ENCODE data around the gene MAPKAPK3. TPM values are rescaled to one million over a fixed set of nuclear protein-coding genes. Genes with fewer than 3 reads are reported as not detected.
A peak's percentile ranks its signal among the peaks of the same experiment; 100 is the strongest.

MAPKAPK3 gene
- total RNA-seq, 1 donor from 2014 or later = 21.2 TPM

DNA sequence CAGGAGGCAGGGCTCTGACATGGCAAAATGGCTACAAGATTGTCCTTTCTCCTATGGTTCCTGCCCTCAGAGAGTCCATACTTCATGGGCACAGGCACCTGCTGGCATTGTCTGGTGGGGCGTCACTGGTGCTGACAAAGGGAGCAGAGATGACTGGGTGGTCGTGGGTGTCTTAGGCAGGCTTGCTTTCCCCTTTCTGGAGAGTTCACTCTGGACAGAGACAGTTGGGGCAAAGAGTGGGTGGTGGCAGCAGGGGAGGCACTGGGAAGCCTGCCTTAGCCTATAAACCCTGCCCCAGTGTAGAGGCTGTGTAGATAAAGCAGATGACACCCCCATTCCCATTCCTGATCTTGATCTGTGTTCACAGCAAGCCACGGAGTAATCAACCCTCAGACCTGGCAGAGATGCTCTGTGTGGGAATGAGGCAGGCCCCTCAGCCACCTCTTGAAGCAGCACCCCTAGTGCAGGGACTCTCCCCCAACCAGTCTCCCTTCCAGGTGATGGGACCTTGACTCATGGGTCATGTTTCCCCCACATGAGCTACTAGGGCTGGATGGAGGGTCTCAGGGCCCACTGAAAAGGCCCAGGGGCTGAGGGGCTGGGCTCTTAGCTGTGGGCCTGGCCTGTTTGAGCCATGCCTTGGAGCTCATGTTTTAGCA lies 37.1 kb downstream of the MAPKAPK3 start:
- peaks cover 12% of the 10 kb centered on the region for H3K4me1 Mint-ChIP-seq (ENCODE audit: low read depth)
- no peaks in the 10 kb centered on the region for H3K27me3 Mint-ChIP-seq (ENCODE audit: low read depth)
- H3K36me3 Mint-ChIP-seq (ENCODE audit: low read depth) = no peaks in the 10 kb centered on the region
- TF ChIP-seq, protein P1, sequence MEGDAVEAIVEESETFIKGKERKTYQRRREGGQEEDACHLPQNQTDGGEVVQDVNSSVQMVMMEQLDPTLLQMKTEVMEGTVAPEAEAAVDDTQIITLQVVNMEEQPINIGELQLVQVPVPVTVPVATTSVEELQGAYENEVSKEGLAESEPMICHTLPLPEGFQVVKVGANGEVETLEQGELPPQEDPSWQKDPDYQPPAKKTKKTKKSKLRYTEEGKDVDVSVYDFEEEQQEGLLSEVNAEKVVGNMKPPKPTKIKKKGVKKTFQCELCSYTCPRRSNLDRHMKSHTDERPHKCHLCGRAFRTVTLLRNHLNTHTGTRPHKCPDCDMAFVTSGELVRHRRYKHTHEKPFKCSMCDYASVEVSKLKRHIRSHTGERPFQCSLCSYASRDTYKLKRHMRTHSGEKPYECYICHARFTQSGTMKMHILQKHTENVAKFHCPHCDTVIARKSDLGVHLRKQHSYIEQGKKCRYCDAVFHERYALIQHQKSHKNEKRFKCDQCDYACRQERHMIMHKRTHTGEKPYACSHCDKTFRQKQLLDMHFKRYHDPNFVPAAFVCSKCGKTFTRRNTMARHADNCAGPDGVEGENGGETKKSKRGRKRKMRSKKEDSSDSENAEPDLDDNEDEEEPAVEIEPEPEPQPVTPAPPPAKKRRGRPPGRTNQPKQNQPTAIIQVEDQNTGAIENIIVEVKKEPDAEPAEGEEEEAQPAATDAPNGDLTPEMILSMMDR (IDR thresholded peaks at IDR 0.05) = no peak
- H3K9me3 Mint-ChIP-seq (ENCODE audit: low read depth) = no peaks in the 10 kb centered on the region
- no peak overlapping the region for H3K27ac Mint-ChIP-seq (ENCODE audit: unreplicated experiment)
- no peak overlapping the region for H3K4me3 Mint-ChIP-seq (ENCODE audit: unreplicated experiment)
- DNase-seq (ENCODE audit: low spot score) = peak; percentile 36

DNA sequence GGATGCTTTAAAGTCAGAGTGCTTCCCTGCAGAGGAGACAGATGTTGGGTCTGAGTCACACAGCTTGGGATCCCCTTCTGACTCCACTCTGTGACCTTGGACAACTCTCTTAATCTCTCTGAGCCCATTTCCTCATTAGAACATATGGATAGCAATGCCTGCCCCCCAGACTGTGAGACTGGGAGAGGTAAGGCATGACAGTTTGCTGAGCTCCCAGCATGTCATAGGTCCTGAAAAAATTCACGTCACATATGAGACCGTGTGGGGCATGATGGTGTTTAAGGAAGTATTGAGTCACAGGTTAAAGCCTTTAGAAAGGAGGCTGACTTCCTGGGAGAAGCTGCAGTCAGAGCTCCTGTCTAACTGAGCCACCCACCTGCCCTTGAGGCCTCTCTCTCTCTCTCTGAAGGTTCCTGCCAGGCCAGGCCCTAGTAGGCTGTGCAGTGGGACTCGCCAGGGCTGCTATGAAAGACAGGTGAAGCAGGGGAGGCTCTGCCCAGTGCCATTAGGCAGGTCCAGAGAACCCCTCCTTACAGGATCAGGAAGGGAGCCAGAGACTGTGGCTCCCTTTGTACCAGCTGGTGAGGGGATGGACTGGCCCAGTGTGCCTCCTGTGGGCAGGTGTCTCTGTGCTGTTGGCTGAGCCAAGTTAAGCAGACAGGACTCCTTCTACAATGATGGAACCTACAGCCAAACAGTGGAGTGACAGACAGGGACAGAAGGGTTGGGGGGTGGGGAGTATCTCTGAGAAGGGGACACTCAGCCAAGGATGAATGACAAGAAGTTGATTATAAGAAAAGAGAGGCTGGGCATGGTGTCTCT lies 38.3 kb downstream of the MAPKAPK3 start:
- Mint-ChIP-seq H3K36me3 (ENCODE audit: low read depth) (no peaks in the 10 kb centered on the region), H3K9me3 (ENCODE audit: low read depth) (no peaks in the 10 kb centered on the region), H3K27me3 (ENCODE audit: low read depth) (no peaks in the 10 kb centered on the region), H3K4me1 (ENCODE audit: low read depth) (peaks cover 3% of the 10 kb centered on the region), H3K4me3 (ENCODE audit: unreplicated experiment) (no peak overlapping the region), H3K27ac (ENCODE audit: unreplicated experiment) (no peak overlapping the region)
- DNase-seq (ENCODE audit: low spot score) = peak; percentile 44
- TF ChIP-seq, protein P1 (IDR thresholded peaks at IDR 0.05) = no peak

DNA sequence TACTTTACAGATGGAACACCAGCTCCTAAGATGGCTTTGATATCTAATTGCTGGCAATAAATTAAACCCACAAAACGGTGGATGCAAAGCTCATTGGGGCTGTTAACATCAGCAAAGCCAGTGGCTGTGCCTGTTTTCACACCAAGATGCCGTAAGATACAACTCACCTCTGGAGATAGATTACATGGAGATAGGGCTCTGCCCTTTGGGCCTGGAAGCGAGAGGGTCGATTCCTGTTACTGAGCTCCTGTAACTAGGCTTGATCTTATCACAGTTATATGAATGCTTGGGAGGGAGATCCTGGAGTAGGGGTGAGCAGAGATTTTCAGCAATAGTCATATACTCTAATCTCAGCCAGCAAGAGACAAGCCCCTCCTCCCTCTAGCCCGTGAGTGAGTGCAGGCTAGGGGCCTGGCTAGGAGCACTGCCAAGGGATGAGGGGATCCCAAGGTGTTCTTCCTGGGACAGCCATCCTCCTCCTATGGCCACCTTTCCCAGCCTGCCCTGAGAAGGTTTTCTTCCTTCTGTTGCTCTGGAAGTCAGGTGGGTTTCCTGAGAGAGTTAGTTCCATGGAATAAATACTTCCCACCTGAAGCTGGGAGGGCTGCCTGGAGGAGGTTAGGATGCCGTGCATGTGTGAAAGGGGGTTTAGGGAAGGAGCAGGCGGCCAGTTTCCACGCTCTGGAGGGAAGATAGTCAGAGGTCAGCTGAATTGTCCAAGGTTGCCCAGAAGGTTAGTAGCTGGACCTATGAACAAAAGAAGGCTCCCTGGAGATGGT lies 39.7 kb downstream of the MAPKAPK3 start:
- Mint-ChIP-seq H3K27me3 (ENCODE audit: low read depth) (no peaks in the 10 kb centered on the region), H3K4me1 (ENCODE audit: low read depth) (peaks cover 3% of the 10 kb centered on the region), H3K4me3 (ENCODE audit: unreplicated experiment) (no peak overlapping the region), H3K36me3 (ENCODE audit: low read depth) (no peaks in the 10 kb centered on the region), H3K27ac (ENCODE audit: unreplicated experiment) (no peak overlapping the region), H3K9me3 (ENCODE audit: low read depth) (no peaks in the 10 kb centered on the region)
- TF ChIP-seq, protein P1 (IDR thresholded peaks at IDR 0.05) = no peak
- peak; percentile 22 for DNase-seq (ENCODE audit: low spot score)

DNA sequence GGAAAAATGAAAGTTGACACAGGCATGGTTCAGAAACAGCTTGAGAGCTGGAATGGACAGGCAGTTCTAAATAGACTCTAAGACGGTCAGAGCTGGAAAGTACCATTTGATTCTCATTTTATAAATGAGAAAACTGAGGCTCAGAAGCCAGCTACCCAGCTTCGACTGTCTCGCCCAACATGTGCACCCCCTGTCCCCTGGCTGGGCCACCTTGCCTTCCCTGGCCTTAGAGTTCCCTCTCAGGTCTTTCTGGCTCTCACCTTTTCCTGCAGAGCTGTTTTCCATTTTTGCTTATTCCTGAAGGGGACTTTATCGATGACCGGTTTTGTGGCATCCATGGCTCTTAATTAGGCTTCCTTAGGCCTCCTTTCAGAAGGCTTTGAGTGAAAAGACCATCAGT lies 40.5 kb downstream of the MAPKAPK3 start:
- Mint-ChIP-seq H3K36me3 (ENCODE audit: low read depth) (no peaks in the 10 kb centered on the region), H3K27me3 (ENCODE audit: low read depth) (no peaks in the 10 kb centered on the region), H3K9me3 (ENCODE audit: low read depth) (no peaks in the 10 kb centered on the region), H3K27ac (ENCODE audit: unreplicated experiment) (no peak overlapping the region), H3K4me3 (ENCODE audit: unreplicated experiment) (no peak overlapping the region), H3K4me1 (ENCODE audit: low read depth) (peaks cover 3% of the 10 kb centered on the region)
- TF ChIP-seq, protein P1 (IDR thresholded peaks at IDR 0.05) = no peak
- peak; percentile 20 for DNase-seq (ENCODE audit: low spot score)

DNA sequence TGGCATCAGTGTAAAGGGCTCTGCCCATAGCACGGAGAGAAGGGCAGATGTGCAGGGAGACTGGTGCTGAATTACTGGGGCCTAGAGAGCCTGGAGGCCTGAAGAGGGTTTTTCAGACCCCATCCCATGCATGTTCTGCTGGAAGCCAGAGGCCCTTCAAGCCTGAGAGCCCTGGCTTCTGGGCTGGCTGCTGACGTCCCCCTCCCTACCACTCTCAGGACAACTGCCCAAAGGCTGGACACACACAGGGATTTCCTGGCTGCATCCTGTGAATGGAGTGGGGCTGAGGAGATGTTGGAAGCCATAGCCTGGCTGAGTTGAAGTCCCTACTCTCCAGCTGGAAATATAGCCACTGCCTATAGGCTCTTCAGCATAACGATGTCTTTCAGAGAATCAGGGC lies 40.9 kb downstream of the MAPKAPK3 start:
- Mint-ChIP-seq H3K4me1 (ENCODE audit: low read depth) (peaks cover 3% of the 10 kb centered on the region), H3K4me3 (ENCODE audit: unreplicated experiment) (no peak overlapping the region), H3K36me3 (ENCODE audit: low read depth) (no peaks in the 10 kb centered on the region), H3K27me3 (ENCODE audit: low read depth) (no peaks in the 10 kb centered on the region), H3K9me3 (ENCODE audit: low read depth) (no peaks in the 10 kb centered on the region), H3K27ac (ENCODE audit: unreplicated experiment) (no peak overlapping the region)
- DNase-seq (ENCODE audit: low spot score) = peak; percentile 11
- TF ChIP-seq, protein P1 (IDR thresholded peaks at IDR 0.05) = no peak
